Transverse colon (tissue), 4 donors: Measurements from ENCODE around the gene DUSP12.

ENCODE experiments used
- CTCF ChIP-seq, 5 experiments: fragments of 200-600 bp in 3 of 5; fragments of 450-650 bp in 2 of 5; sonication (generic) in 3 of 5; IDR thresholded peaks; 1 replicate in 2 of 5; 2 replicates in 3 of 5; pipeline ENCODE4 v1.5.1; 2016 to 2017; ENCODE audit warnings: antibody characterized with exemption in 5 of 5, inconsistent platforms in 3 of 5, mild to moderate bottlenecking in 2 of 5, moderate library complexity in 1 of 5
- POLR2A ChIP-seq: fragments of 450-650 bp; IDR thresholded peaks from one replicate; pipeline ENCODE4 v1.6.1; 2016; ENCODE audit warnings: antibody characterized with exemption, mild to moderate bottlenecking, moderate library complexity
- POLR2AphosphoS5 ChIP-seq, 3 donors: sonication (generic); formaldehyde crosslinking; IDR thresholded peaks; one replicate each; pipeline ENCODE4 v1.6.1; 2016; ENCODE audit warnings: antibody characterized with exemption in 3 of 3

- TF ChIP-seq POLR2A (no peak), CTCF (IDR thresholded peaks at IDR 0.05) (no peak), POLR2AphosphoS5 (IDR thresholded peaks at IDR 0.05) (no peak)
Observed at GRCh38 chr1:161770250-161770649, 20.7 kb downstream of the DUSP12 start.
